HCT116 (cell line): ENCODE measurements around the gene CDKN1A.

Experiments
- EZH2phosphoT487 ChIP-seq: fragments of 200-600 bp; IDR thresholded peaks from 2 replicates; pipeline ENCODE4 v1.6.1; 2018; ENCODE audit warnings: antibody characterized with exemption, borderline replicate concordance
- FOSL1 ChIP-seq: IDR thresholded peaks from 2 replicates; pipeline ENCODE4 v1.6.1; 2012; ENCODE audit warnings: low read depth
- POLR2A ChIP-seq: IDR thresholded peaks from 2 replicates; pipeline ENCODE4 v1.7.0; 2011; ENCODE audit warnings: borderline replicate concordance; ENCODE audit not compliant: insufficient read depth, insufficient read length; ENCODE audit errors: extremely low read depth
- SRF ChIP-seq: IDR thresholded peaks from 2 replicates; pipeline ENCODE4 v1.6.1; 2012; ENCODE audit warnings: low read depth
- TF ChIP-seq, protein P1 (sequence below), 3 experiments: fragments of 200-600 bp in 1 of 3; sonication (generic) in 1 of 3; IDR thresholded peaks in 2 of 3; conservative IDR thresholded peaks in 1 of 3; 2 replicates each; pipeline ENCODE4 v1.5.1; 2012 to 2017; ENCODE audit warnings: low read depth in 2 of 3, low read length in 2 of 3, antibody characterized with exemption in 1 of 3, borderline replicate concordance in 1 of 3, control low read depth in 1 of 3, mild to moderate bottlenecking in 1 of 3, mixed read lengths in 1 of 3, mixed run types in 1 of 3, moderate library complexity in 1 of 3; ENCODE audit not compliant: insufficient read depth in 1 of 3
- TF ChIP-seq, protein P2 (sequence below): IDR thresholded peaks from 2 replicates; pipeline ENCODE4 v1.6.1; 2012

DNA sequence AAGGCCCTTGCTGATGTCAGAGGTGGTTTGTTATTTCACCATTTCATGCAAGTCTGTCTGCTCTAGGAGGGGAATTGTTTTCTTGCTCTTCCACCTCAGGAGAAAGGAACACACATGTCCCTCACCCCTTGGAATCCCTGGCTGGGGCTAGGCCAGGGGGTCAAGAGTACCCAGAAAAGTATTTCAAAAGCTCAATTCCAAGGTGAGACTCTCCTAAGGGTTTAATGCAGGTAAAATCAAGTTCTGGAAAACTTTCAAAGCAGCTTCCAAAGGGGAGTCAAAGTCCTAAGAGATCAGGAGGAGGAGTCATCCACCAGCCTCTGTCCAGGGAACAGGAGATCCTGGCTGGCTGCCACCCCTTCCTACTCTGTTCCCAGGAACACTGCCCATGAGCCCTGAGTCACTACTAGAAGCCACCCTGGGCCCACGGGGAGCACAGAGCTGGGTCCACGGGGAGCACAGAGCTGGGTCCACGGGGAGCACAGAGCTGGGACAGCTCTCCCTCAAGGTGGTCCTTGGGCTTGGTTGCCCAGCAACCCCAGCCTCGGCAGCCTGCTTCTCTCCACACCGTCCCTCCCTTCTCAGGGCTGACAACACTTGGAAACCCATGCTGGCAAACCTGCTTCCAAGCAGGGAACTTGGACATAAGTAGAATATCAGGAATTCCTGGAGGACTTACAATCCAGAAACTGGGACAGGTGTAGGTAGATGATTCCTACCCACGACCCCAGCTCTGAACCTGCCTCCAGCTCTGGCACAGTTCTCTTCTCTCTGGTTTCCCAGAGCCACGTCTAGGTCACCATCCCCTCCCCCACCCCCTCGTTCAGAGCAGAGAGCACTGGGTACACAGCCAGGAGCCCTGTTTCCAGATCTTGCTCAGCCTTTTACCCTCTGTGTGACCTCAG is 35.3 kb upstream of the CDKN1A start:
- no peak for TF ChIP-seq SRF
- no peak for TF ChIP-seq POLR2A
- TF ChIP-seq, protein P1, sequence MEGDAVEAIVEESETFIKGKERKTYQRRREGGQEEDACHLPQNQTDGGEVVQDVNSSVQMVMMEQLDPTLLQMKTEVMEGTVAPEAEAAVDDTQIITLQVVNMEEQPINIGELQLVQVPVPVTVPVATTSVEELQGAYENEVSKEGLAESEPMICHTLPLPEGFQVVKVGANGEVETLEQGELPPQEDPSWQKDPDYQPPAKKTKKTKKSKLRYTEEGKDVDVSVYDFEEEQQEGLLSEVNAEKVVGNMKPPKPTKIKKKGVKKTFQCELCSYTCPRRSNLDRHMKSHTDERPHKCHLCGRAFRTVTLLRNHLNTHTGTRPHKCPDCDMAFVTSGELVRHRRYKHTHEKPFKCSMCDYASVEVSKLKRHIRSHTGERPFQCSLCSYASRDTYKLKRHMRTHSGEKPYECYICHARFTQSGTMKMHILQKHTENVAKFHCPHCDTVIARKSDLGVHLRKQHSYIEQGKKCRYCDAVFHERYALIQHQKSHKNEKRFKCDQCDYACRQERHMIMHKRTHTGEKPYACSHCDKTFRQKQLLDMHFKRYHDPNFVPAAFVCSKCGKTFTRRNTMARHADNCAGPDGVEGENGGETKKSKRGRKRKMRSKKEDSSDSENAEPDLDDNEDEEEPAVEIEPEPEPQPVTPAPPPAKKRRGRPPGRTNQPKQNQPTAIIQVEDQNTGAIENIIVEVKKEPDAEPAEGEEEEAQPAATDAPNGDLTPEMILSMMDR (IDR thresholded peaks at IDR 0.05 in 2 of 3, conservative IDR thresholded peaks at IDR 0.05 in 1 of 3; ENCODE audit: borderline replicate concordance in 1 of 3, insufficient read depth in 1 of 3, low read depth in 2 of 3, low read length in 2 of 3) = no peak
- TF ChIP-seq FOSL1 = no peak
- no peak for TF ChIP-seq EZH2phosphoT487
- TF ChIP-seq, protein P2, sequence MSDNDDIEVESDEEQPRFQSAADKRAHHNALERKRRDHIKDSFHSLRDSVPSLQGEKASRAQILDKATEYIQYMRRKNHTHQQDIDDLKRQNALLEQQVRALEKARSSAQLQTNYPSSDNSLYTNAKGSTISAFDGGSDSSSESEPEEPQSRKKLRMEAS = no peak
